CD14-positive monocyte (primary cell): ENCODE data around the gene VKORC1L1. TPM values are rescaled to one million over a fixed set of nuclear protein-coding genes. Genes with fewer than 3 reads are reported as not detected.
"Not testable (repeated sequence)": the region's sequence is repeated elsewhere in the genome, so short reads cannot be mapped to it uniquely, and the experiment has no call there.

Experiments used
- DNase-seq, 3 donors: peaks; one replicate each; pipeline ENCODE4 v3.0.0-alpha.2; 2011 to 2022
- H2AFZ ChIP-seq: 2 replicates; pipeline ENCODE4 v1.6.0; 2012; ENCODE audit warnings: mild to moderate bottlenecking, low read depth, low read length, inconsistent platforms; ENCODE audit not compliant: insufficient read depth, poor library complexity, severe bottlenecking
- H3K27ac ChIP-seq, 2 donors: 1 replicate in 1 of 2; 2 replicates in 1 of 2; pipeline ENCODE4 v1.5.1; 2012 to 2013; ENCODE audit warnings: low read length in 2 of 2, control low read depth in 1 of 2, inconsistent platforms in 1 of 2, low read depth in 1 of 2, mild to moderate bottlenecking in 1 of 2
- H3K27me3 ChIP-seq, 2 donors: one replicate each; pipeline versions ENCODE4 v1.6.0 to v1.6.1; 2011 to 2013; ENCODE audit warnings: low read length in 2 of 2; ENCODE audit not compliant: control insufficient read depth in 2 of 2, insufficient read depth in 2 of 2
- H3K36me3 ChIP-seq, 2 donors: replicated peaks in 1 of 2; 1 replicate in 1 of 2; 2 replicates in 1 of 2; pipeline versions ENCODE4 v1.5.1 to v1.6.1; 2012 to 2013; ENCODE audit warnings: low read length in 2 of 2, control low read depth in 1 of 2, inconsistent platforms in 1 of 2, mild to moderate bottlenecking in 1 of 2; ENCODE audit not compliant: insufficient read depth in 2 of 2, control insufficient read depth in 1 of 2
- H3K4me1 ChIP-seq, 2 donors: 1 replicate in 1 of 2; 2 replicates in 1 of 2; pipeline versions ENCODE4 v1.5.1 to v1.6.1; 2012 to 2013; ENCODE audit warnings: low read length in 2 of 2, control low read depth in 1 of 2, inconsistent platforms in 1 of 2, mild to moderate bottlenecking in 1 of 2, moderate library complexity in 1 of 2; ENCODE audit not compliant: insufficient read depth in 2 of 2, control insufficient read depth in 1 of 2
- H3K4me2 ChIP-seq: replicated peaks from 2 replicates; pipeline ENCODE3; 2012; ENCODE audit warnings: low read length, moderate library complexity, mild to moderate bottlenecking; ENCODE audit not compliant: poor library complexity, severe bottlenecking; ENCODE audit errors: extremely low read depth
- H3K4me3 ChIP-seq, 3 experiments: fragments of 200-600 bp in 1 of 3; sonication (generic) in 1 of 3; replicated peaks in 1 of 3; 1 replicate in 2 of 3; 2 replicates in 1 of 3; pipeline ENCODE4 v1.5.1; 2011 to 2013; ENCODE audit warnings: low read length in 3 of 3, mild to moderate bottlenecking in 3 of 3, control low read depth in 2 of 3, low read depth in 2 of 3, inconsistent platforms in 1 of 3, moderate library complexity in 1 of 3
- H3K79me2 ChIP-seq: 2 replicates; pipeline ENCODE4 v1.6.0; 2012; ENCODE audit warnings: mild to moderate bottlenecking, control low read depth, inconsistent platforms, low read length, moderate library complexity; ENCODE audit not compliant: insufficient read depth
- H3K9ac ChIP-seq: 2 replicates; pipeline ENCODE4 v1.6.0; 2017; ENCODE audit warnings: low read length, mild to moderate bottlenecking; ENCODE audit not compliant: insufficient read depth, poor library complexity, severe bottlenecking
- H3K9me3 ChIP-seq, 2 donors: replicated peaks in 1 of 2; 1 replicate in 1 of 2; 2 replicates in 1 of 2; pipeline versions ENCODE4 v1.5.1 to v1.6.1; 2012 to 2013; ENCODE audit warnings: low read length in 2 of 2, control low read depth in 1 of 2; ENCODE audit not compliant: control insufficient read depth in 1 of 2, insufficient read depth in 1 of 2
- H4K20me1 ChIP-seq: 2 replicates; pipeline ENCODE4 v1.6.0; 2012; ENCODE audit warnings: mild to moderate bottlenecking, low read length, control low read depth, moderate library complexity; ENCODE audit not compliant: insufficient read depth
- H3K27ac Mint-ChIP-seq, 7 donors: one replicate each; pipeline ENCODE4 v1.8.0; 2020; ENCODE audit warnings: mild to moderate bottlenecking in 7 of 7, mixed read lengths in 7 of 7, moderate library complexity in 6 of 7, inconsistent platforms in 2 of 7
- H3K27me3 Mint-ChIP-seq, 3 donors: one replicate each; pipeline ENCODE4 v1.8.0; 2021 to 2022; ENCODE audit warnings: low read depth in 3 of 3, mild to moderate bottlenecking in 3 of 3, mixed read lengths in 3 of 3, moderate library complexity in 3 of 3, inconsistent platforms in 1 of 3
- H3K36me3 Mint-ChIP-seq, 2 donors: one replicate each; pipeline ENCODE4 v1.8.0; 2020; ENCODE audit warnings: mixed read lengths in 2 of 2, inconsistent platforms in 1 of 2, mild to moderate bottlenecking in 1 of 2
- H3K4me1 Mint-ChIP-seq: one replicate; pipeline ENCODE4 v1.8.0; 2020; ENCODE audit warnings: mild to moderate bottlenecking, mixed read lengths
- H3K4me3 Mint-ChIP-seq, 2 donors: one replicate each; pipeline ENCODE4 v1.8.0; 2020; ENCODE audit warnings: mild to moderate bottlenecking in 2 of 2, mixed read lengths in 2 of 2, moderate library complexity in 1 of 2
- H3K9me3 Mint-ChIP-seq, 7 donors: one replicate each; pipeline ENCODE4 v1.8.0; 2020 to 2022; ENCODE audit warnings: mixed read lengths in 7 of 7, mild to moderate bottlenecking in 6 of 7, moderate library complexity in 6 of 7, inconsistent platforms in 2 of 7
- WGBS: methylation state at CpG from one replicate; pipeline ENCODE4 v1.1.5; 2013; ENCODE audit warnings: missing lambda C conversion rate; ENCODE audit not compliant: insufficient coverage; 5-methylcytosine and 5-hydroxymethylcytosine counted together
- intact Hi-C, 2 donors: fragments of 100-400 bp; cut with micrococcal nuclease; formaldehyde crosslinking; loops; one replicate each; pipeline versions ENCODE4 v1.15.0 to v1.15.1; 2023
- polyA plus RNA-seq, 3 donors: library from polyadenylated mRNA; depleted of rRNA in 1 of 3; unstranded in 2 of 3; stranded (reverse) in 1 of 3; fragments of 300-500 nt in 2 of 3; fragments of >200 nt in 1 of 3; fragmentation: Illumina TruSeq in 2 of 3; gene quantifications; 1 replicate in 2 of 3; 2 replicates in 1 of 3; pipeline ENCODE4 v1.2.3, GENCODE V29; 2012 to 2021
- TF ChIP-seq, protein P1 (sequence below): fragments of 200-600 bp; IDR thresholded peaks from one replicate; pipeline ENCODE4 v1.8.0; 2022; ENCODE audit warnings: antibody characterized with exemption, mild to moderate bottlenecking

Gene VKORC1L1
- polyA plus RNA-seq, 3 donors: 1.9 to 3.2 (median 2.7) TPM

DNA sequence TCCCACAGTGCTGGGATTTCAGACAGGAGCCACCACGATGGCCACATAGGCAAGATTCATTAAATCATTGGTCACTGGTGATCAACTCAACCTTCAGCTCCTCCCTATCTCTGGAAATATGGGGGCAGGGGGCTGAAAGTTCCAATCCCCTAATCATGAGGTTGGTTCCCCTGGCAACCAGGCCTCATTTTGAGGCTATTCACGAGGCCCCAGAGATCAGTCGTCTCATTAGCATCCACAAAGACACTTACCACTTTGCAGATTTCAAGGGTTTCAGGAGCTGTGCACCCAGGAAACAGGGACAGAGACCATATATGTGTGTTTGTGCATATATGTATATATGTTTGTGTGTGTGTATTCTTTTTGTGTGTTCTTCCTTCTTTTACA is 116.8 kb downstream of the VKORC1L1 start:
- no peak for DNase-seq
- H3K4me2 ChIP-seq: no peak overlapping the region
- Mint-ChIP-seq H3K4me1 (no peaks in the 10 kb centered on the region), H3K27ac (no peak overlapping the region), H3K9me3 (peaks cover 0 to 3% (median 0%) of the 10 kb centered on the region in 7 donors), H3K27me3 (peaks cover 0 to 3% (median 2%) of the 10 kb centered on the region in 3 donors), H3K36me3 (no peaks in the 10 kb centered on the region), H3K4me3 (no peak overlapping the region)
- no peak overlapping the region for H2AFZ ChIP-seq
- no peak overlapping the region for H3K27ac ChIP-seq
- H4K20me1 ChIP-seq: no peaks in the 10 kb centered on the region
- no peaks in the 10 kb centered on the region for H3K36me3 ChIP-seq
- H3K79me2 ChIP-seq: no peaks in the 10 kb centered on the region
- TF ChIP-seq, protein P1, sequence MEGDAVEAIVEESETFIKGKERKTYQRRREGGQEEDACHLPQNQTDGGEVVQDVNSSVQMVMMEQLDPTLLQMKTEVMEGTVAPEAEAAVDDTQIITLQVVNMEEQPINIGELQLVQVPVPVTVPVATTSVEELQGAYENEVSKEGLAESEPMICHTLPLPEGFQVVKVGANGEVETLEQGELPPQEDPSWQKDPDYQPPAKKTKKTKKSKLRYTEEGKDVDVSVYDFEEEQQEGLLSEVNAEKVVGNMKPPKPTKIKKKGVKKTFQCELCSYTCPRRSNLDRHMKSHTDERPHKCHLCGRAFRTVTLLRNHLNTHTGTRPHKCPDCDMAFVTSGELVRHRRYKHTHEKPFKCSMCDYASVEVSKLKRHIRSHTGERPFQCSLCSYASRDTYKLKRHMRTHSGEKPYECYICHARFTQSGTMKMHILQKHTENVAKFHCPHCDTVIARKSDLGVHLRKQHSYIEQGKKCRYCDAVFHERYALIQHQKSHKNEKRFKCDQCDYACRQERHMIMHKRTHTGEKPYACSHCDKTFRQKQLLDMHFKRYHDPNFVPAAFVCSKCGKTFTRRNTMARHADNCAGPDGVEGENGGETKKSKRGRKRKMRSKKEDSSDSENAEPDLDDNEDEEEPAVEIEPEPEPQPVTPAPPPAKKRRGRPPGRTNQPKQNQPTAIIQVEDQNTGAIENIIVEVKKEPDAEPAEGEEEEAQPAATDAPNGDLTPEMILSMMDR: no peak
- H3K4me3 ChIP-seq: no peak overlapping the region
- no CpG with 5 or more reads among the region's 3 CpGs for WGBS
- no peaks in the 10 kb centered on the region for H3K4me1 ChIP-seq
- H3K9ac ChIP-seq: no peak overlapping the region
- no peaks in the 10 kb centered on the region for H3K9me3 ChIP-seq
- H3K27me3 ChIP-seq: no peaks in the 10 kb centered on the region
- intact Hi-C loops: loop anchor here in 1 of 2 donors (10.0 kb wide), 2 partner anchors 85 to 1005 kb away; partner anchors contain the start of genes ASL, SBDS and TYW1

DNA sequence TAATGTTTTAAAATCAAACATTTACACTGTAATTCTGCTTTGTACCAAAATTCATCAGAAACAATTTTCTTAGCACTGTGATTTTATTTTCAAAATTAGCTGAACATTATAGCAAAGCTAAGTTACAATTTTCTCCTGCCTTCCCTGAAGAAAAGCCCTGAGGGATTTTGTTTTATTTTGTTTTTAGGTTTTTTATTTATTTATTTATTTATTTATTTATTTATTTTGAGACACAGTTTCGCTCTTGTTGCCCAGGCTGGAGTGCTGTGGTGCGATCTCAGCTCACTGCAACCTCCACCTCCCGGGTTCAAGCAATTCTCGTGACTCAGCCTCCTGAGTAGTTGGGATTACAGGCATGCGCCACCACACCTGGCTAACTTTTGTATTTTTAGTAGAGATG is 119.0 kb downstream of the VKORC1L1 start:
- H3K9me3 Mint-ChIP-seq, H3K27me3 ChIP-seq, H3K36me3 Mint-ChIP-seq, H3K79me2 ChIP-seq, H3K36me3 ChIP-seq, H3K4me3 Mint-ChIP-seq, DNase-seq, H3K9me3 ChIP-seq, H3K27ac Mint-ChIP-seq, H3K27ac ChIP-seq, H4K20me1 ChIP-seq, intact Hi-C loops, H3K4me1 Mint-ChIP-seq, H3K4me2 ChIP-seq, H3K27me3 Mint-ChIP-seq, H2AFZ ChIP-seq, H3K4me1 ChIP-seq, H3K4me3 ChIP-seq, H3K9ac ChIP-seq: not testable (repeated sequence)
- WGBS: no CpG with 5 or more reads among the region's 5 CpGs
